ENCODE measurements around the gene COX7A2L.

- TF ChIP-seq POLR2AphosphoS5 (IDR thresholded peaks at IDR 0.05) (no peak), CTCF (IDR thresholded peaks at IDR 0.05) (no peak)
Observed at GRCh38 chr2:42372474-42373200, 11.6 kb upstream of the COX7A2L start.

All from breast epithelium (tissue), 3 donors.